Activated naive CD4-positive, alpha-beta T cell (primary cell): Measurements from ENCODE around the gene DCUN1D2.

Experiments used
- DNase-seq, 4 experiments: peaks; one replicate each; lab custom pipeline; 2025; lab: John Stamatoyannopoulos, UW

The DCUN1D2 gene

GRCh38 chr13:113519556-113519955 is 29.0 kb upstream of the DCUN1D2 start:
- DNase-seq: no peak

- no peak for DNase-seq
These were observed 27.7 kb upstream of the DCUN1D2 start for GRCh38 chr13:113518076-113518803.

GRCh38 chr13:113514847-113515246 is 24.3 kb upstream of the DCUN1D2 start:
- no peak for DNase-seq

- DNase-seq: no peak
These were observed 23.2 kb upstream of the DCUN1D2 start for GRCh38 chr13:113513761-113514160.

GRCh38 chr13:113511361-113511760 is 20.9 kb upstream of the DCUN1D2 start:
- DNase-seq: no peak

- no peak for DNase-seq
These were observed 20.4 kb upstream of the DCUN1D2 start for GRCh38 chr13:113510871-113511270.

GRCh38 chr13:113509989-113510388 is 19.5 kb upstream of the DCUN1D2 start:
- DNase-seq: no peak

GRCh38 chr13:113508521-113509254 is 18.2 kb upstream of the DCUN1D2 start:
- DNase-seq: no peak

- no peak for DNase-seq
These were observed 17.2 kb upstream of the DCUN1D2 start for GRCh38 chr13:113507505-113508345.

GRCh38 chr13:113506871-113507388 is 16.4 kb upstream of the DCUN1D2 start:
- no peak for DNase-seq

- no peak for DNase-seq
These were observed 15.6 kb upstream of the DCUN1D2 start for GRCh38 chr13:113506025-113506685.

- DNase-seq: no peak
These were observed 12.2 kb upstream of the DCUN1D2 start for GRCh38 chr13:113502686-113503085.

GRCh38 chr13:113500530-113501265 is 10.2 kb upstream of the DCUN1D2 start:
- DNase-seq: no peak

- DNase-seq: no peak
These were observed 9.4 kb upstream of the DCUN1D2 start for GRCh38 chr13:113499936-113500335.

- DNase-seq: no peak
These were observed 8.4 kb upstream of the DCUN1D2 start for GRCh38 chr13:113498905-113499304.

- no peak for DNase-seq
These were observed 6.7 kb upstream of the DCUN1D2 start for GRCh38 chr13:113497217-113497616.

GRCh38 chr13:113495494-113496210 is 5.1 kb upstream of the DCUN1D2 start:
- DNase-seq: no peak

GRCh38 chr13:113493315-113493951 is 2.9 kb upstream of the DCUN1D2 start:
- DNase-seq: no peak

- no peak for DNase-seq
These were observed 1.5 kb upstream of the DCUN1D2 start for GRCh38 chr13:113491982-113492381.

- no peak for DNase-seq
These were observed 940 bp upstream of the DCUN1D2 start for GRCh38 chr13:113491418-113491883.
